ENCODE measurements around the gene SALL1.

SALL1 gene

GRCh38 chr16:51109173-51109572, 41.9 kb downstream of the SALL1 start:
- no peak for TF ChIP-seq CTCF (IDR thresholded peaks at IDR 0.05; ENCODE audit: unreplicated experiment in 3 of 3)
- Mint-ChIP-seq H3K27me3 (ENCODE audit: low read depth) (peaks cover 57% of the 10 kb centered on the region), H3K4me1 (peaks cover 34% of the 10 kb centered on the region), H3K27ac (no peak overlapping the region), H3K36me3 (ENCODE audit: low read depth) (no peaks in the 10 kb centered on the region), H3K9me3 (no peaks in the 10 kb centered on the region), H3K4me3 (no peak overlapping the region)

GRCh38 chr16:51107742-51108141, 43.3 kb downstream of the SALL1 start:
- Mint-ChIP-seq H3K27ac (no peak overlapping the region), H3K9me3 (no peaks in the 10 kb centered on the region), H3K4me1 (peaks cover 23% of the 10 kb centered on the region), H3K4me3 (no peak overlapping the region), H3K27me3 (ENCODE audit: low read depth) (peaks cover 43% of the 10 kb centered on the region), H3K36me3 (ENCODE audit: low read depth) (no peaks in the 10 kb centered on the region)
- no peak for TF ChIP-seq CTCF (IDR thresholded peaks at IDR 0.05; ENCODE audit: unreplicated experiment in 3 of 3)

- H3K4me1 Mint-ChIP-seq: peaks cover 11% of the 10 kb centered on the region
- no peaks in the 10 kb centered on the region for H3K9me3 Mint-ChIP-seq
- H3K27me3 Mint-ChIP-seq (ENCODE audit: low read depth): peaks cover 36% of the 10 kb centered on the region
- TF ChIP-seq CTCF (IDR thresholded peaks at IDR 0.05; ENCODE audit: unreplicated experiment in 3 of 3): no peak
- H3K27ac Mint-ChIP-seq: no peak overlapping the region
- H3K4me3 Mint-ChIP-seq: no peak overlapping the region
- H3K36me3 Mint-ChIP-seq (ENCODE audit: low read depth): no peaks in the 10 kb centered on the region
These were observed 44.5 kb downstream of the SALL1 start for GRCh38 chr16:51106535-51106934.

GRCh38 chr16:51103590-51103989, 47.5 kb downstream of the SALL1 start:
- H3K9me3 Mint-ChIP-seq: no peaks in the 10 kb centered on the region
- no peak for TF ChIP-seq CTCF (IDR thresholded peaks at IDR 0.05; ENCODE audit: unreplicated experiment in 3 of 3)
- H3K36me3 Mint-ChIP-seq (ENCODE audit: low read depth): no peaks in the 10 kb centered on the region
- H3K27me3 Mint-ChIP-seq (ENCODE audit: low read depth): peaks cover 14% of the 10 kb centered on the region
- no peaks in the 10 kb centered on the region for H3K4me1 Mint-ChIP-seq
- no peak overlapping the region for H3K4me3 Mint-ChIP-seq
- no peak overlapping the region for H3K27ac Mint-ChIP-seq

GRCh38 chr16:51097729-51098128, 53.3 kb downstream of the SALL1 start:
- H3K4me1 Mint-ChIP-seq: no peaks in the 10 kb centered on the region

More at GRCh38 chr16:51097729-51098128, 53.3 kb downstream of the SALL1 start:
- Mint-ChIP-seq H3K27me3 (ENCODE audit: low read depth) (peaks cover 37% of the 10 kb centered on the region), H3K27ac (no peak overlapping the region), H3K36me3 (ENCODE audit: low read depth) (no peaks in the 10 kb centered on the region), H3K4me3 (no peak overlapping the region), H3K9me3 (peaks cover 2% of the 10 kb centered on the region)
- no peak for TF ChIP-seq CTCF (IDR thresholded peaks at IDR 0.05; ENCODE audit: unreplicated experiment in 3 of 3)

Data from nephron (organoid).